Stimulated activated CD8-positive, alpha-beta memory T cell treated with anti-CD3 and anti-CD28 coated beads, Interleukin-15, amount 100 ng/mL, for 1 hour (primary cell): Measurements from ENCODE around the gene TTC33.
"Not testable (repeated sequence)": the region's sequence is repeated elsewhere in the genome, so short reads cannot be mapped to it uniquely, and the experiment has no call there.

Experiments used
- DNase-seq: peaks from one replicate; pipeline ENCODE4 v3.0.0-alpha.2; 2020; ENCODE audit warnings: low read depth

TTC33 gene

DNA sequence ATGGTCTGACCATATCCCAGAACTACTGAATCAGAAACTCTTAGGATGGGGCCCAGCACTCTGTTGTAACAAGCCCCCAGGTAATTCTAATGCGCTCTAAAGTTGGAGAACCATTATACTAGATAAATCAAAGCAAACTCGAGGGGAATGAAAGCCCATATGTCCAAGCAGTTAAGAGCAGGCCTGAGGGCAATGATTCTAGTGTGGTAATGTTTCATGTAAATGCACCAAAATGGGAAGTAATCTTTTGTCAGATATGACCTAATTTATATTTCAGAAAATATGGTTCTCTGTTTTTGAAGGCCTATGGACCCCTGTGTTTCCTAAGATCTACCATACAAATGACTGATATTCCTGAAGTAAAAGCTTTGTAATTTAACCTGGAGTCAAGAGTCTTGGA, 184.0 kb downstream of the TTC33 start:
- no peak for DNase-seq

DNA sequence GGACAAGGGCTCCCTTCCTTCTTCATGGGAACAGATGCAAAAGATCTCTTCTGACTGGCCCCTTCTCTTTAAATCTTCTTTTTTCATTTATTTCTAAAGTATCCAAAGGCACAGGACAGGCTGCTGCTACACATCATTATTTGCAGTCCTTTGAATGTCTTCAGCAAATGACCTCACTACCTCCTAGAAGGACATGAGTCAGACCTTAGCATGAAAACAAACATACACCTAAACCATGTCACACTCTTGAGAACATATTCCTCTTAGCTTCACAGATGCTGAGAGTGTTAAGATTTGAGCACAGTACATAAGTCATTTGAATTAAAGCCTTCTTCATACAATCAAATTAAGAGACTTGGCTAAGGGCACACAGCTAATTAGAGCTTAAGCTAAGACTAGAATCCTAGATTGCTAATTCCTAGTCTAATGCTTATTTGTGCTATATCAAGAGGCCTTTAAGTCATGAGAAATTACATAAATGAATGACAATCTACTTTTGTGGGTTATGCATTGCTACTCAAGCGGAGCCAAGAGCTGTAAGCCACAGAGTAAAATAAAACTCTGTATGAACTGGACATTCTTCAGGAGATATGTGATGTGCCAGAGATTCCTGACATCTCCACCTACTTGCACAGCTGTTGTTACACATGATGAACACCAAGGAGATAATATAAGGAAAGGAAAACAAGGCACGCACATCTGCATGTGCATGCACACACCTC, 185.2 kb downstream of the TTC33 start:
- no peak for DNase-seq

DNA sequence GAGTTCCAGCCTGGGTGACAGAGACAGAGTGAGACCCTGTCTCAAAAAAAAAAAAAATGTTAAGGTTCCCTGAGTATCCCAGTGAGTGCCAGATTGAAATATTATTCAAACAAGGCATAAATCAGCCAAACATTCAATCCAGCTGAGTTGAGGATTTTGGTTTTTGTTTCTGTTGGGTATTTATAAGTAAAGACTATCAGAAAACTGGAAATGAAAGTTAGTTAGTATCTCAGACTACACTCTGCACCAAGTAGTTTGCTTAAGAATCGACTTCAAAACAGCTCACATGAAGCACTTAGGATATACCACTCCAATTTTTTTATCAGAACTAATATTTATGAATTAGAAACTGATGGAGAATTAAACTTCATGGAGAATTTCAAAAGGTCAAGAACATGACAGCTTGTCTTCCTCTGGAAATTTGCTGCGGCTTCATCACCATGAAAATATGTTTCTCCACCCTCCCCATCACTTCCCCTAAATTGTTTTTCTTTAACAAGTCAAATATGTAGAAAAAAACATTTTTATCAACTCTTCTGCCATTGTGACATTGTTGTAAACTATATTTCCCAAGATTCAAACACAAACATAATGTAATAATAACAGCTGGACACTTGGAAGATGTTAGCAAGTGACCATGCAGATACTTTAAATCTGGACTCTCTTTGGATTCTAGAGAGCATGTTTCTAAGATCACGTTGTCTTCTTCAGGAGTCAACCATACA, 186.1 kb downstream of the TTC33 start:
- DNase-seq, result no peak

DNA sequence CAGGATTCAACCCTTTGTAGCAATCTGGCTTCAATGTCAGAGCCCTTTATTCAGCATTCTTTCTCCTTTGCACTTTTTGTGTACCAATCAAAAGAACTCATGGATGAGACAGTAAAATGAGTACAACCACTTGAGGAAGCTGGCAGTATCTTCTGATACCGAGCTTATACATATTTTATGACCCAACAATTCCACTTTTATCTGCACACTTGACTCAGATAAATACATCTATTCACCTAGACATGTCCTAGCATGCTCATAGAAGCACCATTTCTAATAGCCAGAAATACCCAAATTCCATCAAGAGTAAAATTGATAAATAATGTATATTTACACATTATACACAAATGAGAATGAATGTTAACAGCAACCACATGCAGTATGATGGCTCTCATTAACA, 187.2 kb downstream of the TTC33 start:
- no peak for DNase-seq

DNA sequence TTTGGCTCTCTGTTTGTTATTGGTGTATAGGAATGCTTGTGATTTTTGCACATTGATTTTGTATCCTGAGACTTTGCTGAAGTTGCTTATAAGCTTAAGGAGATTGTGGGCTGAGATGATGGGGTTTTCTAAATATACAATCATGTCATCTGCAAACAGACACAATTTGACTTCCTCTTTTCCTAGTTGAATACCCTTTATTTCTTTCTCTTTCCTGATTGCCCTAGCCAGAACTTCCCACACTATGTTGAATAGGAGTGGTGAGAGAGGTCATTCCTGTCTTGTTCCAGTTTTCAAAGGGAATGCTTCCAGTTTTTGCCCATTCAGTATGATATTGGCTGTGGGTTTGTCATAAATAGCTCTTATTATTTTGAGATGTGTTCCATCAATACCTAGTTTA, 192.6 kb downstream of the TTC33 start:
- not testable (repeated sequence) for DNase-seq

DNA sequence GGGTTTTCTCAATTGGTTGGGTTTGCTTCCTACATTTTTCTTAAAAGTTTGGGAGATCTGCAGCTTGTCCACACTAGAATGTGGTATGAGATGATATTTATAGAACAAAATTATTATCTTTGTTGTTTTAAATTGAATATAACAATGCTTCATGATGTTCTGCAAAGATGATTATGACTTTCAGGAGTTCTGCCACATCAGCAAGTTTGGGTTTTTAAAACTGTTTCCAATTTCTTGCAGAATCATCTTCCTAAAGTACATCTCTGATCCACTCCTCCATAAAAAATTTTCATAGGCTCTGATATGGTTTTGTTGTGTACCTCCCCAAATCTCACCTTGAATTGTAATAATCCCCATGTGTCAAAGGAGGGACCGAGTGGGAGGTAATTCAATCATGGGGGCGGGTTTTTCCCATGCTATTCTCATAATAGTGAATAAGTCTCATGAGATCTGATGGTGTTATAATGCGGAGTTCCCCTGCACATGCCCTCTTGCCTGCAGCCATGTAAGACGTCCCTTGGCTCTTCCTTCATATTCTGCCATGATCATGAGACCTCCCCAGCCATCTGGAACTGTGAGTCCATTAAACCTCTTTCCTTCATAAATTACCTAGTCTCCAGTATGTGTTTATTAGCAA, 195.2 kb downstream of the TTC33 start:
- DNase-seq, result no peak

DNA sequence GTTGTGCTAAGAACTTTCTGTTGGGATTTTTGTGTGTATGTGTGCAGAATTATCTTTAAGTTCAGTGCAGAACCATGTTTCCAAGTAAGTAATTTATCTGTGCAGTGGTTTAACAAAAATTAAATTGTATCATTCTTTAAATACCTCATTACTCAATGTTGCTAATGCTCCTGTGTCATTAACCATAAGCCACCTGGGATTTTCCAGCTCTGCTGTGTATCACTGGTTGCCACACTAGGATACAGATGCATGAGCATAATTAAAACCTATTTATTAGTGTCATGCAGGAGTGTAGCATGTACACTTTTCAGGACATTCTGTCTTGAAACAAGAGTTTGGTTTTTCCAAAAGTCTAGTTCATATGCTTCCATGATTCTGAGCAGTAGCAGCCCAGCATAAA, 196.5 kb downstream of the TTC33 start:
- no peak for DNase-seq

DNA sequence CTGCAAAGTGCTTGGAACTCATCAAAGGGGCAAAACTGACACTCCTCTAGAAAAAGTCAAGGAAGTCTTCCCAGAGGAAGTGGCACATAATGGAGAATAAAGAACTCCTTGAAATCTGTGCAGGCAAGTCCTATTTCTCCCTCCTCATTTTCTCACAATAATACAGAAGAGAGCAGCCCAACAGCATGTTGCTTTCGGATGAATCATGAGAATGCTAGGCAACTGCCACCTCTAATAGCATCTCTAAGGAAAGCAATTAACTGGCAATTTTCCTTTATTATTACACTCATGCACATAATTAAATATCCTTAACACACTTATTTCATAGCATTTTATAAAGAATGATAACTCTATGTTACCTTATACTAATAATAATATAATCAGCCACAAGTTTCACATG, 198.3 kb downstream of the TTC33 start:
- no peak for DNase-seq

DNA sequence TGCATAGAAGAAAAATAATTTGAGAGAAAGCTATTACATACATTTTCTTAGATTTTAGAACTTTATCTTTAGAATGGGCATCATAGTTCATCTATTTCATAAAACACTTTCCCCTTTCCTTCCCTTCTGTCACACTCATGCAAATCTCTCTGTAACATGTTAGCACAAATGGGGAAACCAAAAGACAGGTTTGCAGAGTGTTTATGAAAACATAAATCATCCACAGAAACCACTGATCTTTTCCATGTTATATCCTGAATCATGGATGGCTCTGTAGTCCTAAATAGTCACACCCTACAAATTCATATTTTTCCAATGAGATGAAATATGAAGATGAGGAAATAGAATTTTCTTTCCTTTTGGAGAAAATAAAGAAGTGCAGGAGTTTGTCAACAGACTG, 198.9 kb downstream of the TTC33 start:
- DNase-seq, result no peak

DNA sequence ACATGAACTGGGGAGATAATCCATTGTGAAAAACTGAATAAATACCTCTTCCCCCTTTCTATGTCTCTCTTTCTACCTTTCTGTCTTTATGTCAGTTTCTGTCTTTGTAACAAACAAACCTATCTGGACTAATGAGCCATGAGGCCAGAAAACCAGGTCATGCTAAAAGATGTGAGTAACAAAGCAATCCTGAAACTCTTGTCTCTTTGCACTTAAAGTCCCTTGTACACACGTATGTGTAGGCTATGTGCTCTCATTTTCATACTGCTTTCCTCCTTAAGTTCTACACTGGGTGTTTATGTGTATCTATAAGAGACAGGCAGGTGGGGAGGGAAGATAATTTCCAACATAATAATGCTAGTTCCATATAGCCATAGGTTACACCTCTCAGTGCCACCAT, 199.9 kb downstream of the TTC33 start:
- no peak for DNase-seq

DNA sequence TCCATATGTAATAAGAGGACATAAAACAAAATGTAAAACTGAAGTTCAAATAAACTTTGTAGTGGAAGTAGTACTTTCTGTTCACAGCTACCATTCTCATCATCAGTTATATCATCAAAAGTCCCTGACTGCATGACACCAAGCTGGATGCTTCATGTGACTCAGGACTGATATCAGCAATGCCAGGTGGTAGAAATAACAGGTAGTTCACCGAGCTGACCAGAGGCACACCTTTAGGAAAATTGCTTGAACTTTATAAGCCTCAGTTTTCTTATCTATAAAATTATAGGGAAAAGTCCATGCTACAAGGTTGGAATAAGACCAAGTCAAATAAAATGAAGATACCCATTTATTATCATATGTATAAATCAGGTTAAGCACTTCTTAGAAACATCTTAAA, 200.9 kb downstream of the TTC33 start:
- DNase-seq, result no peak

DNA sequence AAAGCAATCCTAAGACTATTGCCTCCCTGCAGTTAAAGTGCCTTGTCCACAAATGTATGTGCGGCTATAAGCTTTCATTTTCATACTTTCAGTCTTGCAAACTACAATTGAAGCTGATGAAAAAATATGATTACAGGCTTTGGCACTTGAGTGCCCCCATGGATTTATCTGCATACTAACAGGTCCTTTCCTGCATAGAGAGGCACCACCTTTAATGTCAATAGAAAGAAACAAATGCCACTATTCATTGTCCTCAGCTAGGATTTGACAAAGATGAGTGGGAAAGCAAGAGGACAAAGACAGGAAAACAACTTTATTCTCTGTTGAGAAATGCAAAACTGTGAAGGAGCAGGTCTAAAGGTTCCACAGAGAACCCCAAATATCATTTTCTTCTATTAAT, 201.7 kb downstream of the TTC33 start:
- DNase-seq, result no peak

DNA sequence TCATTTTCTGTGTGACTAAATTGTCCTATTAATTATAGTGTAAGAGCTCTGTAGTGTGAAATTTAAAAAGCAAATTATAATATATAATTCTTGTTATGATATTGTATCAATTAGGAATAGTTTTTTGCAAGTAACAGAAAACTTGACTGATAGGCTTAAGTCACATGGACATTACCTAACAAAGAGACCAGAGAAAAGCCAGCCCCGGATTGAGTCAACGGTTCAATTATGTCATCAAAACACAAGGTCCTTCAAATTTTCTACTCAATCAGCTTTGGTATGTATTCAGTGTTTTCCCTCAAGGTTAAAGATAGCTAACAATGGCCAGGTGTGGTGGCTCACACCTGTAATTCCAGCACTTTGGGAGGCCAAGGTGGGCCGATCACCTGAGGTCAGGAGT, 202.8 kb downstream of the TTC33 start:
- no peak for DNase-seq

DNA sequence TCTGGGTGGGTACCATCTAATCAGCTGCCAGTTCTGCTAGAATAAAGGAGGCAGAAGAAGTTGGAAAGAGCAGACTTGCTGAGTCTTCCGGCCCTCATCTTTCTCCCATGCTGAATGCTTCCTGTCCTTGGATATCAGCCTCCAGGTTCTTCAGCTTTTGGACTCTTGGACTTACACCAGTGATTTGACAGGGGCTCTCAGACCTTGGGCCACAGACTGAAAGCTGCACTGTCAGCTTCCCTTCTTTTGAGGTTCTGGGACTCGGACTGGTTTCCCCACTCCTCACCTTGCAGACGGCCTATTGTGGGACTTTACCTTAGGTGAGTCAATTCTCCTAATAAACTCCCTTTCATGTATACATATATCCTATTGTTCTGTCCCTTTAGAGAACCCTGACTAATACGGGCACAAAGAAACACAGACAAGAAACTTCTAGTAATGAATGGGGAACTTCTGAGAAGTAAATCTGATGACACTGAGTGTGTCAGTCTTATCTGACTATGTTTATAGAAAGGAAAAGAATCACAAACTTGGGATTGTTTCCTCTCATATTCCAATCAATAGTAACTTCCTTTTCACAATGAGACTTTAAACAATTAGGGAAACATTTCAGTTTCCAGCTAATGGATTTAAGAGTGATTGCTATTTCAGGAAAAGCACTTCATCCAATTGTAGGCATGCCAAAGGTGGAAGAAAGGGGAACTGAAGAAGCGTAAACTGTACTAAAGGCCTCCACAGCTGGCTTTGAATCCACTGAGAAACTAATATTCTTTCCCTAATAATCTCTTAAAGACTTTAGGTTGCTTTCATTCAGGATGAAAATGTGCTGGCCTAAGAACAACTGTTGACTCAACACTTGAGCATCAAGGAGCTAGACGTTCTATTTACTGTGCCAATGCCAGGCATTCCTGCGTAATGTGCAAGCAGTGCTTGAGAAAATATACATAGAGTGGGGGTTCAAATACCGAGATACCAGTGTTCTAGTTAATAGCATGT, 204.0 kb downstream of the TTC33 start:
- no peak for DNase-seq

DNA sequence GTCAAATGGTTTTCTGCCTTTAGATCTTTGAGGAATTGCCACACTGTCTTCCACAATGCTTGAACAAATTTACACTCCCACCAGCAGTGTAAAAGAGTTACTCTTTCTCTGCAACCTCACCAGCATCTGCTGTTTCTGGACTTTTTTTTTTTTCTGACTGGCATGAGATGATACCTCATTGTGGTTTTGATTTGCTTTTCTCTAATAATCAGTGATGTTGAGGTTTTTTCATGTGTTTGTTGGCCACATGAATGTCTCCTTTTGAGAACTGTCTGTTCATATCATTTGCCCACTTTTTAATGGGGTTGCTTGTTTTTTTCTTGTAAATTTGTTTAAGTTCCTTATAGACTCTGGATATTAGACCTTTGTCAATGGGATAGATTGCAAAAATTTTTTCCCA, 205.3 kb downstream of the TTC33 start:
- DNase-seq, result no peak

DNA sequence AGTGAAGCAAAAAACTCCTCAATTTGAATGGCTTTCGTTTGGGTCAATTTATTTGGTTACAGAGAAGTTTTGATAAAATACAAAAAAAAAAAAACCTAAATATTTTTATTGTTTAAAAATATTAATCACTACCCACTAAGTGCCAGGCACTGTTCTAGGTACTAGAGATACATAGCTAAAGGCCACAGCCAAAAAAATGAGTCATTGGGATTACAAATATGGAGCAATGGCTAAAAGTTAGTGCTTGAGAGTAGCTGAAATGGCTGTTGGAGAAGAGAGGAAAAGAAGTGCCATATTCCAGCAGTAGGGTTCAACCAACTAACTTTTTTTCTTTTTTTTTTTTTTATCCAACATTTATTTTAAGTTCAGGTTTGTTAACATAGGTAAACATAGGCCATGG, 206.1 kb downstream of the TTC33 start:
- DNase-seq, result no peak

DNA sequence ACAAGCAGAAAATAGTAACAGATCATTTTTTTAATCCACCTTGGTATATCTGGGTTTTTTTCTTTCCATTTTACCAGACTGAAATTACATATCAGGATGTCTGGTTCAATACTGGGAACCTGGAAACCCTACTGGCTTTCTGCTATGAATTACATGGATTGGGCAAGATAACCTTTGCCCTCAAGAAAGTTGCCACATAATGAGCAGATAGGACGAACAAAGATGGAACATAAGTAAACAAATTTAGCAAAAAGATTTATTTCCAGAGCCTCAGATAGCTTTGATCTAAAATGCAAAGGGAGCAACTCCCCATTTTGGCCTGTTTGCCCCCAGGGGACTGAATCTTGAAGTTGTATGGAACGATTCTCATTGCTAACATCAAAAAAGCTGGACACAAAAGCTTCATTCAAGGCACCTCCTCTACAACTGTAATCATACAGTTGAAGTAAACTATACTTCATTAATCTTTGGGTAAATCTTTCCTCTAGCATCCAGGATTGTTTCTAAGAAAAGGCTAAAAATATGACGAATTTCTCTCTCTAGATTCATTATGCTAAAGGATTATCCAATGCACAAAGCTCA, 207.7 kb downstream of the TTC33 start:
- no peak for DNase-seq

DNA sequence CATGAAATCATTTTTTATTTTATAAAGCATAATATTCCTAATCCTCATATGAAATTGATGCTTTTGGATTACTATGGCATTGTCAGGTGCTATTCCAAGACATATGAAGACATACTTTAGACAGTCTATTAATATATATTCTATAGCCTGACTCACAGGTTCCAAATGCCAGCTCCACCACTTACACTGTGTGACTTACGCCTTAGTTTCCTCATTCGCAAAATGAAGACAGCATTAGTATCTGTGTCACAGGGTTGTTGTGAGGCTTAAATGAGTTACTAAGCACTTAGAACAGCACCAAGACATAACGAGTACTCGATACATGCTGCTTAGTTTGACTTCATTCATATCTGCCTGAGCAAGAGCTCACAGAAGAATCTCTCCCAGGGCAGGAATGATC, 208.2 kb downstream of the TTC33 start:
- no peak for DNase-seq

DNA sequence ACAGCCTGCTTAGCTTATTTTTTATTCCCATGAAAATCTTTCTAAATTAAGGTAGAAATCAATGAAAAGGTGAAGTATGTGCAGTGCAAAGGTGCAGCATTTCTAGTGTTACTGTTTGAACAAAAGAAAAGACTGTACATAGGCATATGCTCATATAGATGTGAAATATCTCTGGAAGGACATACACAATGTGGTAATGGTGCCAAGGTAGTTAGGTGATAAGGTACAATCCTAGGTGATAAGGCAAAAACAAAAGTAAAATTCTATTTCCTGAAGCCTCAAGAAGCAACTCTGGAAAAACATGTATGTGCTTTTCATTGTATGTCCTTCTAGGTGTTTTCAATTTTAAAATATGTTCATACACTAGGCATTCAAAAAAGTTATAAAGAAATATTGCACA, 215.5 kb downstream of the TTC33 start:
- DNase-seq, result no peak

DNA sequence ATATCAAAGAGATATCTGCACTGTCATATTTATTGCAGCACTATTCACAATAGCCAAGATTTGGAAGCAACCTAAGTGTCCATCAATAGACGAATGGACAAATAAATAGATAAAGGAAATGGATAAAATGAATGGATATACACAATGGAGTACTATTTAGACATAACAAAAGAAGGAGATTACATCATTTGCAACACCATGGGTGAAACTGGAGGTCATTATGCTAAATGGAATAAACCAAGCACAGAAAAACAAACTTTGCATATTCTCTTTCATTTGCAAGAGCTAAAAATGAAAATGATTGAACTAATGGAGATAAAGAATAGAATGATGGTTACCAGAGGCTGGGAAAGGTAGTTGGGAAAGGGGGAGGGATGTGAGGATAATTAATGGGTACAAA, 231.1 kb downstream of the TTC33 start:
- DNase-seq, result no peak

DNA sequence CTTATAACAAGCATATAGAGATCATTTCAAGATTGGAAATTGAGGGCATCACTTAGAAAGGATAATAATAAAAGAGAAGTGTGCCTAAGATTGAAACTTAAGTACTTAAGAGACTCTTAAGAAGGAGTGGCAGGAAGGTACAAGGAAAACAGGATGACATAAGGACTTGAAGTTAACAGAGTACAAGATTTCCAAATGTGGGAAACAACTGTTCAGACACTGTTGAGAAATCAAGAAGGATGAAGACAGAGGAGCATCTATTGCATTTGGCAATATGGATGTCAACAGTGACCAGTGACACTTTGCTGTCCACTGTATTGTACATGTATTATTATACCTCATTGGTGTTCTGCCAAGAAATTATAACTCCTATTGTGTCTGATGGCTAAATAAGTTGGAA, 233.8 kb downstream of the TTC33 start:
- DNase-seq, result no peak
